Gastrocnemius medialis (tissue), 4 donors: ENCODE results near the gene TCEA2. TPM values are rescaled to one million over a fixed set of nuclear protein-coding genes. Genes with fewer than 3 reads are reported as not detected.
A peak's percentile ranks its signal among the peaks of the same experiment; 100 is the strongest.

Experiments used
- ATAC-seq, 2 donors: fragments of 150-250 bp; one replicate each; pipeline ENCODE4 v1.9.1; 2016
- DNase-seq, 2 donors: peaks; one replicate each; pipeline ENCODE4 v3.0.0-alpha.2; 2019
- H3K27ac ChIP-seq, 4 donors: fragments of 200-600 bp; sonication (generic); 1 replicate in 1 of 4; 2 replicates in 3 of 4; pipeline ENCODE4 v1.5.1; 2016 to 2018; ENCODE audit warnings: mild to moderate bottlenecking in 2 of 4, moderate library complexity in 1 of 4
- H3K27me3 ChIP-seq, 3 donors: fragments of 200-600 bp; sonication (generic) in 2 of 3; 1 replicate in 1 of 3; 2 replicates in 2 of 3; pipeline versions ENCODE4 v1.5.1 to v1.6.0; 2016 to 2019; ENCODE audit warnings: mild to moderate bottlenecking in 1 of 3, moderate library complexity in 1 of 3
- H3K36me3 ChIP-seq, 2 donors: fragments of 200-600 bp; sonication (generic) in 1 of 2; one replicate each; pipeline ENCODE4 v1.5.1; 2017 to 2018
- H3K4me1 ChIP-seq, 2 donors: fragments of 200-600 bp; sonication (generic) in 1 of 2; one replicate each; pipeline ENCODE4 v1.5.1; 2016 to 2017; ENCODE audit warnings: mild to moderate bottlenecking in 2 of 2
- H3K4me3 ChIP-seq, 4 donors: fragments of 200-600 bp; sonication (generic) in 3 of 4; 1 replicate in 1 of 4; 2 replicates in 3 of 4; pipeline ENCODE4 v1.5.1; 2016 to 2019; ENCODE audit warnings: mild to moderate bottlenecking in 2 of 4
- H3K9me3 ChIP-seq, 3 donors: fragments of 200-600 bp; sonication (generic) in 2 of 3; 1 replicate in 1 of 3; 2 replicates in 2 of 3; pipeline ENCODE4 v1.5.1; 2016 to 2019
- CTCF ChIP-seq, 5 experiments: fragments of 450-650 bp in 3 of 5; fragments of 200-600 bp in 2 of 5; sonication (generic) in 2 of 5; IDR thresholded peaks in 4 of 5; conservative IDR thresholded peaks in 1 of 5; 1 replicate in 4 of 5; 2 replicates in 1 of 5; pipeline ENCODE4 v1.5.1; 2016 to 2019; ENCODE audit warnings: antibody characterized with exemption in 5 of 5, mild to moderate bottlenecking in 3 of 5, moderate library complexity in 3 of 5
- POLR2A ChIP-seq, 2 donors: fragments of 450-650 bp; IDR thresholded peaks; one replicate each; pipeline ENCODE4 v1.6.1; 2017; ENCODE audit warnings: antibody characterized with exemption in 2 of 2, mild to moderate bottlenecking in 2 of 2, moderate library complexity in 2 of 2
- in situ Hi-C, 4 donors: fragments of 200-750 bp; cut with MboI; loops; one replicate each; pipeline versions ENCODE4 v1.15.0 to v1.8.0; 2017; ENCODE audit warnings: low sequenced_read_pairs in 4 of 4
- intact Hi-C: fragments of 100-400 bp; cut with DNase I; formaldehyde crosslinking; loops from one replicate; pipeline ENCODE4 v1.15.1; 2023; ENCODE audit warnings: low total_unique reads
- total RNA-seq, 4 donors: library from RNA; depleted of rRNA; stranded (reverse); fragments of >200 nt; gene quantifications; one replicate each; pipeline versions ENCODE4 v1.1.0 to v1.2.3, GENCODE V29; 2016

TCEA2 gene
- total RNA-seq, 4 donors from 2014 or later: 8.4 to 21.0 (median 8.8) TPM

GRCh38 chr20:64036346-64037198 is 26.4 kb upstream of the TCEA2 start:
- intact Hi-C loops: no loop called here
- Histone ChIP-seq H3K9me3 (no peaks in the 10 kb centered on the region), H3K36me3 (peaks cover 0 to 23% of the 10 kb centered on the region in 2 donors), H3K27me3 (peaks cover 33 to 45% (median 41%) of the 10 kb centered on the region in 3 donors), H3K4me3 (no peak overlapping the region), H3K27ac (no peak overlapping the region), H3K4me1 (peaks cover 0 to 13% of the 10 kb centered on the region in 2 donors)
- TF ChIP-seq CTCF (IDR thresholded peaks at IDR 0.05 in 4 of 5, conservative IDR thresholded peaks at IDR 0.05 in 1 of 5): no peak
- in situ Hi-C loops: no loop called here
- DNase-seq: no peak
- no peak for ATAC-seq

GRCh38 chr20:64037199-64037497 is 25.9 kb upstream of the TCEA2 start:
- Histone ChIP-seq H3K9me3 (no peaks in the 10 kb centered on the region), H3K27ac (no peak overlapping the region), H3K36me3 (peaks cover 0 to 19% of the 10 kb centered on the region in 2 donors), H3K4me3 (no peak overlapping the region), H3K27me3 (peaks cover 39 to 50% (median 47%) of the 10 kb centered on the region in 3 donors), H3K4me1 (peaks cover 3 to 18% of the 10 kb centered on the region in 2 donors)
- intact Hi-C loops: no loop called here
- no peak for DNase-seq
- no peak for ATAC-seq
- in situ Hi-C loops: no loop called here
- TF ChIP-seq POLR2A (IDR thresholded peaks at IDR 0.05) (no peak), CTCF (IDR thresholded peaks at IDR 0.05 in 4 of 5, conservative IDR thresholded peaks at IDR 0.05 in 1 of 5) (no peak)

GRCh38 chr20:64037498-64038213 is 25.3 kb upstream of the TCEA2 start:
- Histone ChIP-seq H3K4me1 (peaks cover 3 to 21% of the 10 kb centered on the region in 2 donors), H3K9me3 (no peaks in the 10 kb centered on the region), H3K27me3 (peaks cover 42 to 55% (median 51%) of the 10 kb centered on the region in 3 donors), H3K36me3 (peaks cover 0 to 14% of the 10 kb centered on the region in 2 donors), H3K27ac (no peak overlapping the region), H3K4me3 (peak overlapping the region; percentile 50 to 55 (median 52))
- TF ChIP-seq CTCF (IDR thresholded peaks at IDR 0.05 in 4 of 5, conservative IDR thresholded peaks at IDR 0.05 in 1 of 5) (no peak), POLR2A (IDR thresholded peaks at IDR 0.05) (no peak)
- intact Hi-C loops: no loop called here
- DNase-seq (no peak), ATAC-seq (no peak)
- in situ Hi-C loops: no loop called here

GRCh38 chr20:64038224-64038564 is 24.8 kb upstream of the TCEA2 start:
- Histone ChIP-seq H3K4me1 (peaks cover 3 to 21% of the 10 kb centered on the region in 2 donors), H3K9me3 (no peaks in the 10 kb centered on the region), H3K36me3 (peaks cover 0 to 9% of the 10 kb centered on the region in 2 donors), H3K4me3 (peak overlapping the region; percentile 50 to 55 (median 52)), H3K27ac (peak overlapping the region in 1 of 4 donors; percentile 56), H3K27me3 (peaks cover 42 to 55% (median 53%) of the 10 kb centered on the region in 3 donors)
- ATAC-seq: peak in 1 of 2 donors; percentile 12
- in situ Hi-C loops (no loop called here), intact Hi-C loops (no loop called here)
- no peak for DNase-seq
- no peak for TF ChIP-seq CTCF (IDR thresholded peaks at IDR 0.05 in 4 of 5, conservative IDR thresholded peaks at IDR 0.05 in 1 of 5)
- TF ChIP-seq POLR2A (IDR thresholded peaks at IDR 0.05): no peak
